A172 (cell line): ENCODE results near the gene EPS8. TPM values are rescaled to one million over a fixed set of nuclear protein-coding genes. Genes with fewer than 3 reads are reported as not detected.

ENCODE experiments used
- total RNA-seq: library from RNA; depleted of rRNA; stranded (reverse); fragments of >200 nt; shearing (Covaris generic); gene quantifications from 2 replicates; pipeline ENCODE4 v1.2.3, GENCODE V29; 2014; rRNA removed

Gene EPS8
- total RNA-seq, 1 experiment from 2014 or later, result 33.4 TPM

Other genes with a start within 250 kb of the EPS8 start
- 99.7 and 101 TPM in 2 replicates for gene STRAP, start 93.0 kb upstream of the EPS8 start, total RNA-seq
- gene DERA, start 121.9 kb upstream of the EPS8 start, total RNA-seq, result 43.1 and 46.1 TPM in 2 replicates